Mesenchymal stem cell (in vitro differentiated cells and primary cell): ENCODE data around the gene LARP1.
A peak's percentile ranks its signal among the peaks of the same experiment; 100 is the strongest.

ENCODE experiments used
- DNase-seq: peaks from one replicate; pipeline ENCODE4 v3.0.0-alpha.2; 2013
- H2AFZ ChIP-seq: one replicate; pipeline ENCODE4 v1.6.1; 2013; ENCODE audit warnings: low read depth, mild to moderate bottlenecking, control low read depth, inconsistent platforms, low read length, moderate library complexity
- H2AK5ac ChIP-seq: 2 replicates; pipeline ENCODE4 v1.6.1; 2013; ENCODE audit warnings: low read length, moderate library complexity, mild to moderate bottlenecking, inconsistent platforms; ENCODE audit not compliant: severe bottlenecking
- H2BK120ac ChIP-seq: one replicate; pipeline ENCODE4 v1.6.1; 2013; ENCODE audit warnings: low read depth, mild to moderate bottlenecking, inconsistent platforms, low read length, moderate library complexity
- H2BK12ac ChIP-seq, 2 experiments: one replicate each; pipeline ENCODE4 v1.6.1; 2013; ENCODE audit warnings: inconsistent platforms in 2 of 2, low read length in 2 of 2, mild to moderate bottlenecking in 2 of 2, moderate library complexity in 2 of 2, control low read depth in 1 of 2
- H2BK15ac ChIP-seq: one replicate; pipeline ENCODE4 v1.6.1; 2013; ENCODE audit warnings: mild to moderate bottlenecking, low read depth, inconsistent platforms; ENCODE audit not compliant: poor library complexity, severe bottlenecking
- H2BK5ac ChIP-seq: 2 replicates; pipeline ENCODE4 v1.6.1; 2013; ENCODE audit warnings: low read depth, mild to moderate bottlenecking, low read length, control low read depth, inconsistent platforms; ENCODE audit not compliant: poor library complexity, severe bottlenecking
- H3K14ac ChIP-seq, 2 experiments: one replicate each; pipeline ENCODE4 v1.6.1; 2013; ENCODE audit warnings: inconsistent platforms in 2 of 2, low read length in 2 of 2, control low read depth in 1 of 2, mild to moderate bottlenecking in 1 of 2, moderate library complexity in 1 of 2
- H3K18ac ChIP-seq, 2 experiments: one replicate each; pipeline ENCODE4 v1.6.1; 2013; ENCODE audit warnings: inconsistent platforms in 2 of 2, low read length in 2 of 2, control low read depth in 1 of 2, low read depth in 1 of 2, mild to moderate bottlenecking in 1 of 2
- H3K23ac ChIP-seq, 2 experiments: one replicate each; pipeline ENCODE4 v1.6.1; 2013; ENCODE audit warnings: inconsistent platforms in 2 of 2, low read length in 2 of 2, mild to moderate bottlenecking in 2 of 2, moderate library complexity in 2 of 2, control low read depth in 1 of 2
- H3K27ac ChIP-seq: 2 replicates; pipeline ENCODE4 v1.5.1; 2013; ENCODE audit warnings: mild to moderate bottlenecking, moderate library complexity, low read length, control low read depth, inconsistent platforms; ENCODE audit not compliant: poor library complexity, severe bottlenecking
- H3K27me3 ChIP-seq, 2 experiments: 2 replicates each; pipeline versions ENCODE4 v1.6.1 to v1.7.0; 2013; ENCODE audit warnings: low read length in 2 of 2, mild to moderate bottlenecking in 2 of 2, moderate library complexity in 2 of 2, control low read depth in 1 of 2, inconsistent platforms in 1 of 2; ENCODE audit not compliant: control insufficient read depth in 1 of 2, insufficient read depth in 1 of 2
- H3K36me3 ChIP-seq, 2 experiments: 2 replicates each; pipeline versions ENCODE4 v1.6.1 to v1.7.0; 2013; ENCODE audit warnings: low read length in 2 of 2, control low read depth in 1 of 2, inconsistent platforms in 1 of 2, low read depth in 1 of 2, mild to moderate bottlenecking in 1 of 2; ENCODE audit not compliant: insufficient read depth in 2 of 2, control insufficient read depth in 1 of 2
- H3K4ac ChIP-seq, 2 experiments: one replicate each; pipeline ENCODE4 v1.6.1; 2013; ENCODE audit warnings: inconsistent platforms in 2 of 2, low read length in 2 of 2, mild to moderate bottlenecking in 2 of 2, moderate library complexity in 2 of 2, control low read depth in 1 of 2, low read depth in 1 of 2
- H3K4me1 ChIP-seq: 2 replicates; pipeline ENCODE4 v1.6.1; 2013; ENCODE audit warnings: low read depth, low read length, control low read depth; ENCODE audit not compliant: control insufficient read depth, insufficient read depth
- H3K4me2 ChIP-seq: 2 replicates; pipeline ENCODE4 v1.6.1; 2013; ENCODE audit warnings: low read length, mild to moderate bottlenecking, inconsistent platforms; ENCODE audit not compliant: poor library complexity, severe bottlenecking
- H3K4me3 ChIP-seq, 2 experiments: 2 replicates each; pipeline versions ENCODE4 v1.5.1 to v1.7.0; 2013; ENCODE audit warnings: low read length in 2 of 2, mild to moderate bottlenecking in 2 of 2, control low read depth in 1 of 2, low read depth in 1 of 2; ENCODE audit not compliant: insufficient read depth in 1 of 2
- H3K79me1 ChIP-seq: replicated peaks from 2 replicates; pipeline ENCODE4 v1.6.1; 2013; ENCODE audit warnings: mild to moderate bottlenecking, control low read depth, low read length, inconsistent platforms; ENCODE audit not compliant: poor library complexity, severe bottlenecking
- H3K9ac ChIP-seq: 2 replicates; pipeline ENCODE4 v1.7.0; 2013; ENCODE audit warnings: mild to moderate bottlenecking, low read length, moderate library complexity
- H3K9me3 ChIP-seq: 2 replicates; pipeline ENCODE4 v1.7.0; 2013; ENCODE audit warnings: mild to moderate bottlenecking, low read length; ENCODE audit not compliant: control insufficient read depth
- H4K8ac ChIP-seq: one replicate; pipeline ENCODE4 v1.6.1; 2013; ENCODE audit warnings: inconsistent platforms, mild to moderate bottlenecking, low read length, moderate library complexity
- H4K91ac ChIP-seq: one replicate; pipeline ENCODE4 v1.6.1; 2013; ENCODE audit warnings: mild to moderate bottlenecking, low read length, inconsistent platforms
- WGBS: methylation state at CpG from one replicate; pipeline ENCODE4 v1.1.7; 2013; ENCODE audit warnings: mixed read lengths; 5-methylcytosine and 5-hydroxymethylcytosine counted together

Gene LARP1

GRCh38 chr5:154850255-154851062, 95.3 kb downstream of the LARP1 start, which contains the start of gene FAXDC2:
Gene FAXDC2 (minus strand): TSS chr5:154850603. CDS start chr5:154838178, 12,425 bp downstream.
- Histone ChIP-seq H3K9ac (peak within 1 kb of the TSS; percentile 91), H4K91ac (peak within 1 kb of the TSS; percentile 14), H3K27me3 (no peaks in the 10 kb centered on the region), H3K18ac (peak within 1 kb of the TSS; percentile 40 to 44), H3K4me2 (peak within 1 kb of the TSS; percentile 60), H2BK5ac (no peak within 1 kb of the TSS), H3K9me3 (no peaks in the 10 kb centered on the region), H2AFZ (no peak within 1 kb of the TSS), H2AK5ac (no peak within 1 kb of the TSS), H2BK12ac (peak within 1 kb of the TSS; percentile 20 to 24), H3K23ac (no peak within 1 kb of the TSS), H2BK15ac (no peak within 1 kb of the TSS), H3K79me1 (no peaks in the 10 kb centered on the region), H3K27ac (peak within 1 kb of the TSS; percentile 31), H3K4ac (peak within 1 kb of the TSS in 1 of 2 experiments; percentile 39), H3K36me3 (peaks cover 0 to 14% of the 10 kb centered on the region in 2 experiments), H3K4me3 (peak within 1 kb of the TSS; percentile 52 to 85), H2BK120ac (no peak within 1 kb of the TSS), H3K14ac (no peak within 1 kb of the TSS), H4K8ac (peak within 1 kb of the TSS; percentile 61), H3K4me1 (peaks cover 3% of the 10 kb centered on the region)
- 5% methylated on average over 9 of the region's 11 CpGs for WGBS
- DNase-seq: peak; percentile 79

- no peak overlapping the region for H2BK15ac ChIP-seq
- H3K23ac ChIP-seq: no peak overlapping the region
- no peak overlapping the region for H4K91ac ChIP-seq
- H2BK5ac ChIP-seq: no peak overlapping the region
- H3K79me1 ChIP-seq: no peaks in the 10 kb centered on the region
- WGBS: 93% methylated on average over 3 of the region's 3 CpGs
- H3K4ac ChIP-seq: no peak overlapping the region
- peak overlapping the region in 1 of 2 experiments; percentile 85 for H3K4me3 ChIP-seq
- H2BK120ac ChIP-seq: no peak overlapping the region
- H3K9me3 ChIP-seq: no peaks in the 10 kb centered on the region
- H3K4me1 ChIP-seq: peaks cover 3% of the 10 kb centered on the region
- H3K9ac ChIP-seq: peak overlapping the region; percentile 91
- H2AK5ac ChIP-seq: no peak overlapping the region
- H3K18ac ChIP-seq: no peak overlapping the region
- no peak overlapping the region for H3K14ac ChIP-seq
- no peak overlapping the region for H3K4me2 ChIP-seq
- no peak for DNase-seq
- peak overlapping the region; percentile 61 for H4K8ac ChIP-seq
- H3K27ac ChIP-seq: no peak overlapping the region
- H2AFZ ChIP-seq: no peak overlapping the region
- no peaks in the 10 kb centered on the region for H3K27me3 ChIP-seq
- H2BK12ac ChIP-seq: no peak overlapping the region
- H3K36me3 ChIP-seq: peaks cover 0 to 11% of the 10 kb centered on the region in 2 experiments
These were observed 96.2 kb downstream of the LARP1 start for GRCh38 chr5:154851351-154851750.

- Histone ChIP-seq H4K8ac (peak overlapping the region; percentile 98), H3K36me3 (no peaks in the 10 kb centered on the region), H3K23ac (peak overlapping the region in 1 of 2 experiments; percentile 83), H3K79me1 (no peaks in the 10 kb centered on the region), H2BK15ac (peak overlapping the region; percentile 95), H2BK120ac (peak overlapping the region; percentile 93), H3K9me3 (no peaks in the 10 kb centered on the region), H3K4me2 (peak overlapping the region; percentile 98), H2AFZ (peak overlapping the region; percentile 86), H4K91ac (peak overlapping the region; percentile 91), H3K4me3 (peak overlapping the region; percentile 69 to 89), H3K18ac (peak overlapping the region; percentile 95 to 96), H3K14ac (peak overlapping the region in 1 of 2 experiments; percentile 96), H2AK5ac (no peak overlapping the region), H3K4me1 (peaks cover 8% of the 10 kb centered on the region), H3K9ac (peak overlapping the region; percentile 98), H3K27ac (peak overlapping the region; percentile 100), H3K27me3 (no peaks in the 10 kb centered on the region), H2BK5ac (peak overlapping the region; percentile 98), H3K4ac (peak overlapping the region; percentile 57 to 87), H2BK12ac (peak overlapping the region in 1 of 2 experiments; percentile 29)
- DNase-seq: peak; percentile 98
- under 1% methylated on average over 52 of the region's 59 CpGs for WGBS
These were observed 102.5 kb downstream of the LARP1 start for GRCh38 chr5:154857530-154858296.
